H9 (cell line): Measurements from ENCODE around the gene DNMT3L. TPM values are rescaled to one million over a fixed set of nuclear protein-coding genes. Genes with fewer than 3 reads are reported as not detected.

Experiments
- DNase-seq: peaks from one replicate; pipeline ENCODE4 v3.0.0-alpha.2; 2017
- H2AFZ ChIP-seq: one replicate; pipeline ENCODE4 v1.6.1; 2013; ENCODE audit warnings: mild to moderate bottlenecking, low read length, control low read depth, moderate library complexity
- H2AK5ac ChIP-seq: 2 replicates; pipeline ENCODE4 v1.6.1; 2013; ENCODE audit warnings: low read length, control low read depth, mixed read lengths; ENCODE audit not compliant: insufficient read length
- H2BK120ac ChIP-seq: one replicate; pipeline ENCODE4 v1.6.1; 2013; ENCODE audit warnings: low read depth, mild to moderate bottlenecking, low read length, control low read depth, inconsistent platforms; ENCODE audit not compliant: poor library complexity, severe bottlenecking
- H2BK12ac ChIP-seq: 2 replicates; pipeline ENCODE4 v1.6.1; 2013; ENCODE audit warnings: low read length, control low read depth, mixed read lengths, low read depth; ENCODE audit not compliant: insufficient read length
- H2BK15ac ChIP-seq: 2 replicates; pipeline ENCODE4 v1.6.1; 2013; ENCODE audit warnings: low read depth, low read length, control low read depth
- H2BK20ac ChIP-seq: one replicate; pipeline ENCODE4 v1.6.1; 2013; ENCODE audit warnings: low read depth, mild to moderate bottlenecking, low read length, control low read depth, inconsistent platforms; ENCODE audit not compliant: poor library complexity, severe bottlenecking
- H2BK5ac ChIP-seq: 2 replicates; pipeline ENCODE4 v1.6.1; 2013; ENCODE audit warnings: low read length, control low read depth, mixed read lengths; ENCODE audit not compliant: insufficient read length
- H3K14ac ChIP-seq: 2 replicates; pipeline ENCODE4 v1.6.1; 2013; ENCODE audit warnings: low read length, control low read depth; ENCODE audit not compliant: insufficient read depth
- H3K18ac ChIP-seq: 2 replicates; pipeline ENCODE4 v1.6.1; 2013; ENCODE audit warnings: low read depth, mild to moderate bottlenecking, mixed read lengths, low read length, control low read depth; ENCODE audit not compliant: insufficient read length
- H3K23ac ChIP-seq: 2 replicates; pipeline ENCODE4 v1.6.1; 2013; ENCODE audit warnings: low read length, control low read depth, mixed read lengths, low read depth; ENCODE audit not compliant: insufficient read length
- H3K23me2 ChIP-seq: 2 replicates; pipeline ENCODE4 v1.6.1; 2013; ENCODE audit warnings: low read depth, mild to moderate bottlenecking, mixed read lengths, low read length, control low read depth; ENCODE audit not compliant: insufficient read length, poor library complexity, severe bottlenecking
- H3K27ac ChIP-seq: 2 replicates; pipeline ENCODE4 v1.5.1; 2013; ENCODE audit warnings: low read length, control low read depth, mixed read lengths, low read depth; ENCODE audit not compliant: insufficient read length
- H3K27me3 ChIP-seq: 2 replicates; pipeline ENCODE4 v1.6.1; 2013; ENCODE audit warnings: low read length, control low read depth, inconsistent platforms; ENCODE audit not compliant: insufficient read depth
- H3K4ac ChIP-seq: 2 replicates; pipeline ENCODE4 v1.6.1; 2013; ENCODE audit warnings: low read depth, mild to moderate bottlenecking, control low read depth, inconsistent platforms, low read length, moderate library complexity
- H3K4me1 ChIP-seq: 2 replicates; pipeline ENCODE4 v1.6.1; 2013; ENCODE audit warnings: low read length, control low read depth, inconsistent platforms; ENCODE audit not compliant: insufficient read depth
- H3K4me2 ChIP-seq: 2 replicates; pipeline ENCODE4 v1.6.1; 2013; ENCODE audit warnings: low read length, control low read depth, mixed read lengths; ENCODE audit not compliant: insufficient read length, insufficient read depth
- H3K56ac ChIP-seq: 2 replicates; pipeline ENCODE4 v1.6.1; 2013; ENCODE audit warnings: low read depth, mild to moderate bottlenecking, mixed read lengths, low read length, control low read depth; ENCODE audit not compliant: insufficient read length
- H3K79me1 ChIP-seq: 2 replicates; pipeline ENCODE4 v1.6.1; 2013; ENCODE audit warnings: low read depth, mild to moderate bottlenecking, moderate library complexity, low read length, control low read depth, inconsistent platforms; ENCODE audit not compliant: insufficient read depth, poor library complexity, severe bottlenecking
- H3K79me2 ChIP-seq: 2 replicates; pipeline ENCODE4 v1.6.1; 2013; ENCODE audit warnings: low read length, control low read depth, inconsistent platforms; ENCODE audit not compliant: insufficient read depth
- H3K9ac ChIP-seq: 2 replicates; pipeline ENCODE4 v1.6.1; 2013; ENCODE audit warnings: low read length, control low read depth, mixed read lengths; ENCODE audit not compliant: insufficient read length; ENCODE audit errors: extremely low read depth
- H3K9me3 ChIP-seq: one replicate; pipeline ENCODE4 v1.6.1; 2013; ENCODE audit warnings: low read depth, low read length, inconsistent platforms; ENCODE audit not compliant: control insufficient read depth
- H3T11ph ChIP-seq: one replicate; pipeline ENCODE4 v1.6.1; 2013; ENCODE audit warnings: mild to moderate bottlenecking, low read length, control low read depth, inconsistent platforms
- H4K20me1 ChIP-seq: one replicate; pipeline ENCODE4 v1.6.1; 2013; ENCODE audit not compliant: control insufficient read depth, insufficient read length, insufficient read depth
- H4K5ac ChIP-seq: 2 replicates; pipeline ENCODE4 v1.6.1; 2013; ENCODE audit warnings: low read depth, mild to moderate bottlenecking, mixed read lengths, low read length, control low read depth; ENCODE audit not compliant: insufficient read length
- H4K8ac ChIP-seq: replicated peaks from 2 replicates; pipeline ENCODE4 v1.6.1; 2013; ENCODE audit warnings: low read length, control low read depth, mixed read lengths, low read depth; ENCODE audit not compliant: insufficient read length
- H4K91ac ChIP-seq: 2 replicates; pipeline ENCODE4 v1.6.1; 2013; ENCODE audit warnings: low read depth, mild to moderate bottlenecking, moderate library complexity, mixed read lengths, low read length, control low read depth; ENCODE audit not compliant: insufficient read length
- H3K27ac Mint-ChIP-seq, 3 experiments: 2 replicates in 2 of 3; 3 replicates in 1 of 3; pipeline ENCODE4 v1.8.0; 2020 to 2021; ENCODE audit warnings: mixed read lengths in 3 of 3, mild to moderate bottlenecking in 1 of 3, moderate library complexity in 1 of 3
- H3K27me3 Mint-ChIP-seq: 2 replicates; pipeline ENCODE4 v1.8.0; 2021; ENCODE audit warnings: low read depth, mild to moderate bottlenecking, moderate library complexity, mixed read lengths
- H3K36me3 Mint-ChIP-seq, 3 experiments: 2 replicates in 2 of 3; 3 replicates in 1 of 3; pipeline ENCODE4 v1.8.0; 2020 to 2021; ENCODE audit warnings: low read depth in 3 of 3, mixed read lengths in 3 of 3; ENCODE audit not compliant: insufficient read depth in 1 of 3
- H3K4me1 Mint-ChIP-seq, 2 experiments: 2 replicates each; pipeline ENCODE4 v1.8.0; 2020; ENCODE audit warnings: mixed read lengths in 2 of 2
- H3K4me3 Mint-ChIP-seq, 2 experiments: 2 replicates in 1 of 2; 3 replicates in 1 of 2; pipeline ENCODE4 v1.8.0; 2020 to 2021; ENCODE audit warnings: mild to moderate bottlenecking in 2 of 2, mixed read lengths in 2 of 2, moderate library complexity in 1 of 2
- H3K9me3 Mint-ChIP-seq, 2 experiments: 2 replicates in 1 of 2; 3 replicates in 1 of 2; pipeline ENCODE4 v1.8.0; 2020; ENCODE audit warnings: mild to moderate bottlenecking in 2 of 2, mixed read lengths in 2 of 2, moderate library complexity in 1 of 2
- CTCF ChIP-seq: fragments of 200-600 bp; sonication (generic); conservative IDR thresholded peaks from 3 replicates; pipeline ENCODE4 v1.8.0; 2021; ENCODE audit warnings: antibody characterized with exemption, mild to moderate bottlenecking
- WGBS: extraction: QIAGEN DNeasy Blood & Tissue Kit; methylation state at CpG from one replicate; pipeline ENCODE4 v1.1.7; 2013; ENCODE audit warnings: missing lambda C conversion rate, low lambda C conversion rate, mixed read lengths; ENCODE audit not compliant: insufficient read length; ENCODE audit errors: extremely low coverage; 5-methylcytosine and 5-hydroxymethylcytosine counted together
- total RNA-seq: library from RNA; stranded (reverse); gene quantifications from 2 replicates; pipeline ENCODE4 v1.2.1, GENCODE V29; 2021

Gene DNMT3L
- total RNA-seq, 1 experiment from 2014 or later: 0.77 TPM

- no peak overlapping the region for H3K4me3 Mint-ChIP-seq
- no peaks in the 10 kb centered on the region for H3K79me2 ChIP-seq
- H3K4me1 ChIP-seq: no peaks in the 10 kb centered on the region; the same call in 1 of the 2 replicates
- H2BK20ac ChIP-seq: no peak overlapping the region
- H3K9me3 ChIP-seq: no peaks in the 10 kb centered on the region
- no peak overlapping the region for H3K23ac ChIP-seq
- no peak overlapping the region for H3K18ac ChIP-seq
- H3K4ac ChIP-seq: no peak overlapping the region
- no peak overlapping the region for H4K91ac ChIP-seq
- H3K9me3 Mint-ChIP-seq: no peaks in the 10 kb centered on the region
- no peak overlapping the region for H3K27ac ChIP-seq
- H3K23me2 ChIP-seq: no peaks in the 10 kb centered on the region
- no peak overlapping the region for H2BK12ac ChIP-seq
- TF ChIP-seq CTCF: no peak
- no peaks in the 10 kb centered on the region for H3K27me3 ChIP-seq
- no CpG with 5 or more reads among the region's 9 CpGs for WGBS
- no peak overlapping the region for H4K8ac ChIP-seq
- H3K4me2 ChIP-seq: no peak overlapping the region
- H3K36me3 Mint-ChIP-seq: no peaks in the 10 kb centered on the region
- no peak overlapping the region for H3K27ac Mint-ChIP-seq
- no peak overlapping the region for H4K5ac ChIP-seq
- H3K14ac ChIP-seq: no peak overlapping the region
- no peak for DNase-seq
- peaks cover 11% of the 10 kb centered on the region for H3K27me3 Mint-ChIP-seq
- H3K56ac ChIP-seq: no peak overlapping the region
- no peak overlapping the region for H2AK5ac ChIP-seq
- no peak overlapping the region for H3T11ph ChIP-seq
- peaks cover 22 to 26% of the 10 kb centered on the region in 2 experiments for H3K4me1 Mint-ChIP-seq
- no peak overlapping the region for H2AFZ ChIP-seq
- H4K20me1 ChIP-seq: no peaks in the 10 kb centered on the region
- no peak overlapping the region for H2BK5ac ChIP-seq
- H3K9ac ChIP-seq: no peak overlapping the region
- no peaks in the 10 kb centered on the region for H3K79me1 ChIP-seq
- no peak overlapping the region for H2BK15ac ChIP-seq
- no peak overlapping the region for H2BK120ac ChIP-seq
Measured at GRCh38 chr21:44281801-44282200, 20.1 kb upstream of the DNMT3L start.
